GM19463 (cell line): ENCODE results near the gene ACTR8.
A peak's percentile ranks its signal among the peaks of the same experiment; 100 is the strongest.

ENCODE experiments used
- ATAC-seq: cut with Tn5 transposase; IDR thresholded peaks from one replicate; pipeline ENCODE4 v1.9.1; 2021; ENCODE audit warnings: mild to moderate bottlenecking, moderate library complexity; ENCODE audit not compliant: unreplicated experiment

Gene ACTR8

GRCh38 chr3:53865732-53866499 lies 16.0 kb downstream of the ACTR8 start:
- peak; percentile 59 for ATAC-seq

- no peak for ATAC-seq
Observed at GRCh38 chr3:53863145-53863544, 18.8 kb downstream of the ACTR8 start.

GRCh38 chr3:53862241-53862640 lies 19.7 kb downstream of the ACTR8 start:
- no peak for ATAC-seq

GRCh38 chr3:53860196-53860595 lies 21.8 kb downstream of the ACTR8 start:
- no peak for ATAC-seq

- no peak for ATAC-seq
Observed at GRCh38 chr3:53859178-53859577, 22.8 kb downstream of the ACTR8 start.

- ATAC-seq = no peak
Observed at GRCh38 chr3:53858096-53858741, 23.7 kb downstream of the ACTR8 start.

GRCh38 chr3:53856964-53857363 lies 25.0 kb downstream of the ACTR8 start:
- ATAC-seq = peak; percentile 66

GRCh38 chr3:53850895-53851294 lies 31.1 kb downstream of the ACTR8 start:
- ATAC-seq = no peak

- ATAC-seq = no peak
Observed at GRCh38 chr3:53849916-53850315, 32.0 kb downstream of the ACTR8 start.

GRCh38 chr3:53846851-53847155 lies 35.1 kb downstream of the ACTR8 start:
- no peak for ATAC-seq

- ATAC-seq = peak; percentile 40
Observed at GRCh38 chr3:53846134-53846850, 35.7 kb downstream of the ACTR8 start, which contains the start of the genes CHDH and IL17RB. Gene CHDH (minus strand): TSS chr3:53846419. CDS start chr3:53824008, 22,411 bp downstream. Gene IL17RB (plus strand): TSS chr3:53846568. CDS start chr3:53846589, 21 bp downstream.

GRCh38 chr3:53845881-53846133 lies 36.1 kb downstream of the ACTR8 start:
- ATAC-seq = no peak

- no peak for ATAC-seq
Observed at GRCh38 chr3:53845103-53845880, 36.7 kb downstream of the ACTR8 start.

GRCh38 chr3:53844262-53845102 lies 37.5 kb downstream of the ACTR8 start:
- ATAC-seq = peak; percentile 1

GRCh38 chr3:53843195-53844177 lies 38.5 kb downstream of the ACTR8 start:
- peak; percentile 47 for ATAC-seq

GRCh38 chr3:53842436-53843194 lies 39.3 kb downstream of the ACTR8 start:
- no peak for ATAC-seq

GRCh38 chr3:53841296-53841695 lies 40.7 kb downstream of the ACTR8 start:
- ATAC-seq = no peak

- ATAC-seq = no peak
Observed at GRCh38 chr3:53837331-53837730, 44.6 kb downstream of the ACTR8 start.
